Lung microvascular endothelial cell (primary cell): Measurements from ENCODE around the gene SERPINB5. TPM values are rescaled to one million over a fixed set of nuclear protein-coding genes. Genes with fewer than 3 reads are reported as not detected.
A peak's percentile ranks its signal among the peaks of the same experiment; 100 is the strongest.

Source experiments
- DNase-seq, 2 donors: peaks; one replicate each; pipeline versions ENCODE4 v3.0.0 to v3.0.0-alpha.2; 2010; ENCODE audit warnings: low read depth in 2 of 2
- total RNA-seq: library from RNA; depleted of rRNA; stranded (reverse); fragments of >200 nt; gene quantifications from 2 replicates; pipeline ENCODE4 v1.2.1, GENCODE V29; 2014

Gene SERPINB5
- total RNA-seq, 1 donor from 2014 or later, result not detected

DNA sequence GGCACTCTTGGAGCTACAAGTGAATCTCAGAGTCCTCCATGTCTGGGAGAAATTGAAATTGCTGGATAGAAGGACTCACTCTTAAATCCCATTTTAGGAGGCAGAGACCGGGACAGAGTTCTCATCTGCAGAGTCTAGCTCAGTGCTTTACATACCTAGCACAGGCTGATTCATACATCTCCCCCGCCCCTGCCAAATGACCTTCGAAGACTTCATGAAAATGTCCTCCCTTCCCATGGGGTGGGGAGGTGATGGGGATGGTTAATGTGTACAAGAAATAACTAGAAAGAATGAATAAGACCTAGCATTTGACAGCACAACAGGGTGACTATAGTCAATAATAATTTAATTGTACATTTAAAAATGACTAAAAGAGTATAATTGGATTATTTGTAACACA, 8.2 kb upstream of the SERPINB5 start:
- DNase-seq, result no peak

- DNase-seq, result no peak
These were observed 6.0 kb upstream of the SERPINB5 start for GRCh38 chr18:63470751-63471150.

DNA sequence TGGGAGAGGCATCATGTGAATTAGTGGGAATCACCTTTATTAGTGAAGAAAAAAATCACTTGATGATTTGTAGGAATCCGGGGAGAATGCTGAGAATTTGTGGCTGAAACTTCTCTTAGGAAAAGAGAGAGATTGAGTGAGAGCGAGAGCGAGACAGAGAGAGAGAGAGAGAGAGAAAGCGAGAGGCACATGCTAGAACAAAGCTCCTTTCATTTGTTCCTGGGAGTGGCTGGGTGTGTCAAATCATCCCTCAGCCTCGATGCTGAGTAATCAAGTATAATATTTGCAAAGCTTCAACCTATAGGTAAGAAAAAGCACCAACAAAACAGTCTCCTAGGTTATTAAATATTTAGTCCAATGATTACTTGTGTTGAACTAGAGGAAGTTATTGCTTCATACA, 4.4 kb upstream of the SERPINB5 start:
- no peak for DNase-seq

DNA sequence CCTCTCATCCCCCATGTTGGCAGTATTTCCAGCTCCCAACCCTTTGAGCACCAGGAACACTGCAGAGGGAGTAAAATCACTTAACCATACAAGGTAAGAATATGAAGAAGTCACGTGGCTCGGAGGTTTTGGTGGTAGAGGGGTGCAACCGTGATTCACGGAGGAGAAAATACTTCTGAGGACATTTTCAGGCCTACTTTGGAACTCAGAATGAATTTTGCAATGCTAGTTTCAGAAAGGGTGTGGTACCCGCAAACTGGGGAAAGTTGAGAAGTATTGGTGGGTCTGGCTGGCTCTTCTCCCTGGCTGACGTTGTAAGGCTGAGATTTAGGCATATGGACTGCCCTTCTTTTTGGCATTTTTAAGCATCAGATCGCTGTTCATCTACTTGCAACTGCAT, 442 bp downstream of the SERPINB5 start:
- no peak for DNase-seq

GRCh38 chr18:63477968-63478367, 1.2 kb downstream of the SERPINB5 start:
- DNase-seq, result no peak

DNA sequence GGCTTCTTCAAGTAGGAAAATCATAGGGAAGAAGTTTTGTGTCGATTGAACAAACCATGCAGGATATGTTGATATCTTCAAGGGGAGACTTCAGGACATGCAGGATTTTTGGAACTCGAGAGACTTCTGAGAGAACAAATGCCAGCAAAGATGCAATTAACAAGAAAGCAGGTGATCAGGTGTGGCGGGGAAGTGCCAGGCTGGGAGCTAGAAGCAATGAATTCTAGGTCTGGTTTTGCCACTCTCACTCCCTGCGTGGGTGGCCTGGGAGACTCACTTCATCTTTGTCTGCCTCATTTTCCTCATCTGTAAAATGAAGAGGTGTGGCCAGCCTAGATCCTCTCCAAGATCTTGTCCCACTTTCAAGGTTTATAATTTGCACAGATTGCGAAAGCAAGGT, 3.1 kb downstream of the SERPINB5 start:
- DNase-seq, result no peak

DNA sequence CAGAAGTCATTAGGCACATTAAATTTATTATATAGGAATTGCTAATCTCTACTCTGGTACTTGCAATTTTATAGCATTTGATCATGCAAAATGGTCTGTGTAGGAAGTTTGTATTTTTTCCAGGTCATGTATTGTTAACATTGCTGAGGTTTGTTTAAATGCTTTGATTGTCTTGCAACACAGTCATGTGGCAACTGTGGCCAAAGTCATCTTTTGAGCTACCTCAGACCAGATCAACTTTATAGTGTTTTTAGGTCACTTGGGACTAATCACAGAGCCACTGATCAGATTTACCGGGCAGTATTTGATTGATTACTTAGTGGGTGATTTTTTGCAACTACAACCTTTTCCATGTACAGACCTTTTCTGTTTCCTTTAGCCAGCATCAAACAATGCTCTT, 3.7 kb downstream of the SERPINB5 start:
- DNase-seq, result no peak

DNA sequence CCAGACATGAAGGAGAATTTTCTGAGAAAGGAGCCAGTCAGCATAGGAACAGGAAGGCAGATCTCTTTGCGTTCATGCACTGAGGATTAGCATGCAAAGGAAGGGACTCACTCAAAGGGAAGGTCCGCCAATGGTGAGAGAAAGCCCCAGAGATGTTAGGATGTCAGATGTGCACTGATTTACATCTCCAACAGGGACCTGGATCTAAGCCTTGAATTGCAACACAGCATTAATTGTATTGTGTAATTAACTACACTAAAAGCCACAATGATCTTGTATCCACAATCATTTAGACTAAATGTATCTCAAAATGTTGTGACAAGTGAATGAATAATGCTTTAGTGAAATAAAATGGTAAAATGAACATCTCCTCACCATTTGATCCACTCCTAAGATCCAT, 4.2 kb downstream of the SERPINB5 start:
- no peak for DNase-seq

DNA sequence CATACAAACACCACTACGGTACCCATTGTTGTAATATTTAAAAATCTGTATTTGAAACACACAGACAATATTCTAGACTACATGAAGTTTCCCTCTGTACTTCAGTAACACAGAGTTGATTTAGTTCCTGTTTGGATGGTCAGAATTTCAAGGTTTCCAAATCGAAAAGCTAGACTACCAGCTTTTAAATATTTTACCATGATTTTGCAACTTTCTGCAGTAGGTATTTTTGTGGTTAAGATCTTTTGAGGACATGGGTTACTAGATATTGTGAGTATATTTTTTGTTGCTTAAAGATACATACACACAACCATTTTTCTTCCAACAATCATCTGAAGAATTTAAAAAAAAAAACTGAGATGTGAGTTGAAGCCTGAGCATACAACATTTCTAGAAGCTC, 10.9 kb downstream of the SERPINB5 start:
- no peak for DNase-seq

GRCh38 chr18:63488160-63488559, 11.4 kb downstream of the SERPINB5 start:
- no peak for DNase-seq

GRCh38 chr18:63492851-63493250, 16.1 kb downstream of the SERPINB5 start:
- no peak for DNase-seq

- no peak for DNase-seq
These were observed 18.9 kb downstream of the SERPINB5 start for GRCh38 chr18:63495675-63496074.

GRCh38 chr18:63505566-63506335, 29.0 kb downstream of the SERPINB5 start:
- peak; percentile 14 to 31 for DNase-seq

- no peak for DNase-seq
These were observed 29.5 kb downstream of the SERPINB5 start for GRCh38 chr18:63506336-63506646.

DNA sequence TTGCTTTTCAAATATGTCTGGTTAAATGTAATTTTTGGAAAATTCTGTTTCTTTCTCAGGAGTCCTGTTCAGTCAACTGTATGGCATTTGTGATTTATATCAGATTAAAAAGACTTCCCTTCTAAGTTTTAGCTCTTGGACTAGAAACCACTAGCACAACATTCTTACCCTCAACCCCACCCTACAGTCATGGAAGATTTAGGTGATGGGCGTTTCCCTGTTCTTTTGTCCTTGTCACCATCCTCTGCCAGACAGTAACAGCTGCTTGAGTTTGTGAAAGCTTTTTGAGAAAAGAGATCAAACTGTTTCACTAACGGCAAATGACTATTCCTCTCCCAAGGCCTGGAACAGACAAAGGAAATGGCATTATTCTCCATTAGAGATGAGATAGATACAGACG, 31.8 kb downstream of the SERPINB5 start:
- DNase-seq, result no peak

DNA sequence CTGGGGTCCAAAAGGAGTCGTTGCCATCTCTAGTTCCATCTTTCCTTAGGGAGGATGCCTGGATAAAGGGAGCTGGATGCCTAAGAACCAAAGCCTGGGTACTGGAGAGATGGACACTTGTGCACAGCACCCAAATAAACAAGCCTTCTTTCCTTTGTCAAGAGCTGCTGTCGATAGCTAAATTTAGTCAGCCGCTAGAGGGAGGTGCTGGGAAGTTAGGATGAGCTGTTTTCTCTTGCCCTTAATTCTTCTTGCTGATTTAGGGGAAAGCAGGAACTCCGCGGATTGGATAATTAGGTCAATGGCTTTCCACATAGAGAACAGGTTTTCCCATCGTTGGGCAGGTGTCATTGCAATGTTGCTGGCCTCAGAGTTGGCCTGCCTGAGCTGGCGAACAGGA, 34.5 kb downstream of the SERPINB5 start:
- peak; percentile 39 to 50 for DNase-seq

DNA sequence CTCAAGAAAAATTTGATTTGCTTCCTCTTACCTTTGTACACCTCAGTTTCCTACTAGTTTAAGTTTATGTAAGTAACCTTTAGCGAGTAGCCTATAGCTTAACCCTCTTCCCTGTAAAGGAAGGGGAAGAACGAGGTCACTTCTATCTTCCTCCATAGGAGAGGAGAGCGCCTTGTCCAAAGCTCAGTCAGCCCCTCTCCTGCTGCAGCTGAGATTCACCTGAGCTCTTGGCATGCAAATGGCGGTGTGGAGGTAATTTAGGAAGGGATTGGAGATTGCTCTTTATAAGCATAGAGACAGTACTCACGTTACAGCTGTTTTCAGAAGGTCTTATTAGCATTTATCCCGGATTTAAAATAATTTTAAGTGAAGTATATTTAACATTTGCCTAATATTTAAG, 37.6 kb downstream of the SERPINB5 start:
- no peak for DNase-seq

DNA sequence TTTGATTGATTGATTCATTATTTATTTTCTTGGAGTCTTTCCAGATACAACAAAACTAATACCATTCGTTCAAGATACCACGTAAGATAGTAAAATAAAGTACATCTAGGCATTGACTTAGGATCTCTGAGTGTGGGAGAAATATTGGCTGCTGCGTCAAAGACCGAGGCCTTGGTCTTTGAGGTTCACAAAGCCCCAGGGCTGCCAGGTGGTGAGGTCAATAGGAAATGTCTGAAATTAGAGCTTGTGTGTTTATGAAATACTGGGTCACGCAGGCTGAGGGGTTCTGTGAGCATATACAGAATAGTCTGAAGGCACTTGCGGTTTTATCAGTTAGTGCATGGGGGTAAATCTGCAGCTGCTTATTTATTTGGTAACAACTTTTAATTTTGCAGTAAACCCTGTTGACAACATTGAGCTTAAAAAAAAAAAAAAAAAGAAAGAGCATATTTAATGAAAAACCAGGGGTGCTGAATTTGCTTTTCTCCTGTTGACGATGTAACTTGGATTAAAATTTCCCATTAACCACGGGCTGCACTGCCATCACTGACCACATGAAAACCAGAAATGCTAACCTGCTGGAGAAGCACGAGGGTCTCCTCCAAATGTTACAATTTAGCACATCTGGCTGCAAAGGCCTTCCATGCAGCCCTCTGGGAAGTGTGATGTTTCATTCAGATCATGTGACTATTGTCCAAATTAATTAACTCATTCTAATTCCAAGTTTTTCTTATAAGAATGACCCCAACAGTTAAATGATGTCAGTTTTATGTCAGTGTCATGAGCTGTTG, 38.3 kb downstream of the SERPINB5 start:
- no peak for DNase-seq

DNA sequence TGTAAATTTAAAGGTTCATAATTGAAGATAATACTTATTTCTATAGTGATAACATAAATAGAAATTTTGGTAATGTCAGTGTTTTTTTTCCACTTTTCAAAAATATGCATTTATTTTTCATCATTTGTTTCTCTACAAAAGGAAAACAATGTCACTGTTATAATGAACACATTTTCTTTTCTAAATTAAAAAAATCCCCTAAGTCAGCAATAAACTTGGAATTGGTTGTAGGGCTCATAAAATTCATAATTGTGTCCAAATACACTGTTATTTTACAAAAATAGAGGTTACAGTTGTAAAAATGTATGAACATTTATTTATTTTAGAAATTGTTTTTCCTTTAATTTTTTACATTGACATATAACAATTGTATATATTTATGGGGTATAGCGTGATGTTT, 39.0 kb downstream of the SERPINB5 start:
- DNase-seq, result no peak

- DNase-seq, result peak; percentile 74
These were observed 41.6 kb downstream of the SERPINB5 start for GRCh38 chr18:63518178-63519012.

- DNase-seq, result no peak
These were observed 43.4 kb downstream of the SERPINB5 start for GRCh38 chr18:63520053-63520685.

DNA sequence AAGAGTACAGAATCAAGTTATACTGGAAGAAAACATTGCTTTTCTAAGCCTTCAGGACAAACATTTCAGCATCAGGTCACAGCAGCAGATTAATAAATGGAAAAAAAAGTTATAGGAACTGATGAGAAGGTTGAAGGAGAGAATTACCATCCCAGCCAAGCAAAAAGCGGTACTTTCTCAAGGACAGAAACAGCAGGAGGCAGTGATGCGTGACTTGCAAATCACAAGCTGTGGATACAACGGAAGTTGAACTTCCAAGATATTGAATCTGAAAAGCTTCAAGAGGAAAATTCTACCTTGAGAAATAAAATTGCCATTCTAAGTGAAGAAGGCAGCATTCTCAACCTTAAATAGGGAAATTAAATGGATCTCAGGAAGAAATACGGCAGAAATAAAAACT, 46.9 kb downstream of the SERPINB5 start:
- DNase-seq, result no peak
